ENCODE results near the gene OR13C5.
"Not testable (repeated sequence)": the region's sequence is repeated elsewhere in the genome, so short reads cannot be mapped to it uniquely, and the experiment has no call there.

Gene OR13C5

GRCh38 chr9:104599313-104599712, at the start of gene OR13C5:
Gene OR13C5, minus strand, starts transcription at chr9:104599413. Its CDS starts 0 bp downstream, at chr9:104599413.
- DNase-seq: not testable (repeated sequence)

DNA sequence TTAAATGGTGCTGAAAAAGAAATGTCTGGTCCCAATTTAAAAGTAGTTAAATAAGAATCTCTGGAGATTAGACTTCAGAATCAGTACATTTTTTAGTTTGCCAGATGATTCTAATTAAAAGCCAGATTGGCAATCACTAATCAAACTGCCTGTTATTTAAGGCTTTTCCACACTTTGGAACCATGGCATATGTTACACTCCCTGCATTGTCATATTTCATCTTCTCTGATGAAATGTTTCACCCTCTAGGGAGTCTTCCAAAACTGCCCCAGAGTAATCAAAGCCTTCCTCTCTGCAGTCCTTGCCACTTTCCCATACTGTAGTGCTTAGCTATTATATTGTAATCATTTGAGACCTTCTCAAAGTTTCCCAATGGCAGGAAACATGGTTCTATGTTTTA, 36.2 kb upstream of the OR13C5 start:
- DNase-seq: no peak

- no peak for DNase-seq
Measured at GRCh38 chr9:104633976-104634520, 34.8 kb upstream of the OR13C5 start.

GRCh38 chr9:104625964-104626363, 26.8 kb upstream of the OR13C5 start:
- DNase-seq: not testable (repeated sequence)

- DNase-seq: no peak
Measured at GRCh38 chr9:104618104-104618503, 18.9 kb upstream of the OR13C5 start, which contains the start of gene OR13C9. Gene OR13C9, minus strand, starts transcription at chr9:104618204. Its CDS starts 0 bp downstream, at chr9:104618204.

DNA sequence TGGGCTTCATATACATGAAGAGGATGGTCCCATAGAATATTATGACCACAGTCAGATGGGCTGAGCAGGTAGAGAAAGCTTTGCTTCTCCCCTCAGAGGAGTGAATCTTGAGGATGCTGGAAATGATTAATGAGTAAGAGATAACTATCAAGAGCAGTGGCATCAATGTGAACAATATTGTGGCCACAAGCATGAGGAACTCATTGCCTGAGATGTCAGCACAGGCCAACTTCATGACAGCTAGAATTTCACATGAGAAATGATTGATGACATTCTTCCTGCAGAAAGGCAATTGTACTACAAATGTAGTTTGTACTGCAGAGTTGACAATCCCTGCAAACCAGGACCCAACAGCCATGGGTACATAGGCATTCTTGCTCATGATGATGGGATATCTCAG, 18.2 kb upstream of the OR13C5 start:
- DNase-seq: no peak

- DNase-seq: no peak
Measured at GRCh38 chr9:104611213-104611612, 12.0 kb upstream of the OR13C5 start.

DNA sequence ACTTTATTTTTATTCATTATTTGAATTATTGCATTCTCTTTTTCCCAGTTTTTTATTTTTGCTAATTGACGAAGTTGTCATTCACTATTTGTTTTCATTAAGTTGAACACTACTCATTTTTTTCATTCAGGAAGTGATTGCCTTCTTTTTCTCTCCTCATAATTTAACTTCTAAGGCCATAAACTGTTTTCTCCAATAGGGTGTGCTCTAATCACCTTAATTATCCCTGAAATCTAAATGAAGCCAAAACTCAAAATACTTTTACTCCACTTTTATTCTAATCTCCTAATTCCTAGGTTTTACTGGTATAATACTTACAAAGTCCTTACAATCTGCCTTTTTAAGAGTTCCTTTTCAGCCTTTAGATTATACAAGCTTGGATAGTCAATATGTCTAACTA, 9.1 kb upstream of the OR13C5 start:
- DNase-seq: peak in 1 of 2 experiments; percentile 1

DNA sequence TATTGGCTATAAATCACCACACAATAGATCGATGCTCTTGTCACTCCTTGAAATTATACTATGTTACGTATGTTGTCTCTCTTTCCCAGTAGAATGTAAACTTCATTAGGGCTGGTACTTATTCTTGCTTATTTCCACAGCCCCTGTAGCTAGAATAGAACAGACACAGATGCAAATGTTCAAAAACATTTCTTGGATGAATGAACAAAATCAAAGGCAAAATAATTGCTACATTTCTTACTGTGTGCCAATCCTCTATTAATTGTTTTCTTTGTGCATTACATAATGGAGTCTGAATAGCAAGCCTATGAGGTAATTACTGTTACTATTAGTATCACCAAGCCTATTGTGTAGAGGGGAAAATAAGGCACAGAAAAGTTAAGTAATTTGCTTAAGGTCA, 6.9 kb upstream of the OR13C5 start:
- no peak for DNase-seq

- not testable (repeated sequence) for DNase-seq
Measured at GRCh38 chr9:104605527-104605926, 6.3 kb upstream of the OR13C5 start, which contains the start of gene OR13C2. Gene OR13C2, minus strand, starts transcription at chr9:104605627. Its CDS starts 0 bp downstream, at chr9:104605627.

GRCh38 chr9:104604801-104605200, 5.6 kb upstream of the OR13C5 start:
- DNase-seq: no peak

- not testable (repeated sequence) for DNase-seq
Measured at GRCh38 chr9:104598749-104599148, 464 bp downstream of the OR13C5 start.

DNA sequence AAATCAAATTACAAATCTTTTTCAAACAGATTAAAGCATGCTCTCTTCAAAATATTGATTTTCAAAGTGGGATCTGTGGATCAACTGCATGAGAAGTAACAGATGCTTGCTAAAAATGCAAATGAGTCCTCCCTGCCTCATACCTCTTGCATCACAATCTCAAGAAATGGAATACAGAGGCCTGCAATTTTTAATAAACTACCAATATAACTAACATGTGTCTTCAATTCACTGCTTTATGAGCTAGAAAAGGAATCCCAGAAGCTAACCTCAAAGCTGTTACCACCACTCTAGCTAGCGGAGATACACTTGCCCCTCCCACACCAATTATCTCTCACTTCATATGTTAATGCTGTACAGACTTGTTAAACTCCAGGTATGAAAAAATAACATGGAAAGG, 9.6 kb downstream of the OR13C5 start:
- no peak for DNase-seq

DNA sequence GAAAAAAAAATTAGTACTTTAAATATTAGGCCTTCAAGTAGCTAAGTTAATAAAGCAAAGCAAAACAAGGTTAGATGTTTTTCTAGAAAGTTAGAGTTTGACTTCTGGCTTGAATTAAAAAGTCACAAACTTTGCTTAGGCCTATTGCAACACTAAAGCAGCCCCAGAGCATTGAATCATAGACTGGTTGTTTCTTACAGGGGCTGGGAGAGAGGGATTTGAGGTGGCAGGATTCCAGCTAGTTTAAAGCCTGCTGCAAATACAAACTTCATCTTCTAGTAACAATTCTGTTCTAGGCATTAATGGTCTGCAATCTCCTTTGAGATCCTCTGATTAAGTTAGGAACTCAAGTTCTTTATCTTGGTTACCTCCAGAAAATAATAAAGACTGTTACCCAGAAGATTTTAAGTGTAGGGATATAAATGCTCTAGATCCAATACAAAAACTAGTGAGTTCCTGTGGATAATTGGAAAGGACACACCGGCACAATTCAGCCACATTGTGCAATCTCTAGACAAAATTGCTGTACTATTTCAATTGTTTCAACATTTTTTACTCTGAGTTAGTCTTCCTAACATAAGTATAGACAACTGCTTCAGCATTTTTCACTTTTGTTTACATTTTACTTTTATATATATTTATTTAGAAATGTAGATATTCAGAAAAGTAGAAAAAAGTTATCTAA, 12.6 kb downstream of the OR13C5 start:
- no peak for DNase-seq

DNA sequence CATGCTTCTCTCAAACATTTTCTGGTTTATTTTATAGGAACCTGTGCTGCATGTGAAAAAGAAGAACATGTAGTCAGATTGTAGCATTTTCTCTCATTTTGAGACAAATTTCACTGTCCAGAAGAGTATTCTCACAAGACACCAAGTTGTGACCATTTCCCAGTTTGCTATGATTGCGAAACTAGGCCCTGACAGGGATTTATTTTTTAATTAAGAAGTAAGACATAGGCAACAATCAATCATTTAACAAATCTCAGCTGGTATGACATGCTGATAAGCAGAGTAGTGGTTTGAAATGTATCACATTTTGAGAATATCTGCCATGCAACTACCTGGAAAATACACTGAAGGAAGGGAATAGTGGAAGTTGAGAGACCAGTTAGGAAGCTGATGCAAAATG, 18.7 kb downstream of the OR13C5 start:
- DNase-seq: no peak

DNA sequence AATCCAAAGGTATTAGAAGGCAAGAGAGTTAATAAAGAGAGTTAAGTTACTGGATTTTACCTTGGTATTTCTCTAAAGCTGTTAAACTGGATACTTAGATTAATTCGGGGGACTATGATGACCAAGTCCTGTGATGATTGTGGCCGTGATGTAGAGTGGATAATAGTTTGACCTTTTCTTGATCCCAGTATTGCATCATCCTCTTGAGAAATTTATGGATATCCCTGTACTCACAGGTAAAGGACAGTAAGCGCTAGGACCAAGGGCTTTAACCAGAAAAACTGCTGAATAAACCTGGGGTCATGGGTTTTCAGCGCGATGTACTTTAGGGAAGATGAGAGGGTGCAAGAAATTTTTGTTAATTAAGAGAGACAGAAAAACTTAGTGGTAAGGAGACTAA, 21.9 kb downstream of the OR13C5 start:
- no peak for DNase-seq

- DNase-seq: no peak
Measured at GRCh38 chr9:104575456-104575855, 23.8 kb downstream of the OR13C5 start.

GRCh38 chr9:104572612-104573011, 26.6 kb downstream of the OR13C5 start:
- no peak for DNase-seq

DNA sequence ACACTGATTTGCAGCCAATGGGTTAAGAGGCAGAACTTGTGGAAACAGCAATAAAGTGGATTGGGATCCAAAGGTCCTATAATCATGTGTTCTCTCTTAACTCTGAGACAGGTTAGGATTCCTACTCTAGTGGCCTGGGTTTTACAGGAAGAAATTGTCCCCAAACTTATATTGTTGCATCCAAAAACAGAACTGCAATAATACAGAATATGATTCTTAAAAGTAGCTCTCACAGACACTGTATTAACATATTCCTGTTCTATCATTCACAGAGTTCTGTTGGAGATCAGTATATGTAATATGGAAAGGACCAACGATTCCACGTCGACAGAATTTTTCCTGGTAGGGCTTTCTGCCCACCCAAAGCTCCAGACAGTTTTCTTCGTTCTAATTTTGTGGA, 30.3 kb downstream of the OR13C5 start, which contains the start of gene OR13C8:
TSS of gene OR13C8 (plus strand) at position 301 of the 400 bp plus-strand sequence. CDS start at position 301, 0 bp downstream.
- no peak for DNase-seq

DNA sequence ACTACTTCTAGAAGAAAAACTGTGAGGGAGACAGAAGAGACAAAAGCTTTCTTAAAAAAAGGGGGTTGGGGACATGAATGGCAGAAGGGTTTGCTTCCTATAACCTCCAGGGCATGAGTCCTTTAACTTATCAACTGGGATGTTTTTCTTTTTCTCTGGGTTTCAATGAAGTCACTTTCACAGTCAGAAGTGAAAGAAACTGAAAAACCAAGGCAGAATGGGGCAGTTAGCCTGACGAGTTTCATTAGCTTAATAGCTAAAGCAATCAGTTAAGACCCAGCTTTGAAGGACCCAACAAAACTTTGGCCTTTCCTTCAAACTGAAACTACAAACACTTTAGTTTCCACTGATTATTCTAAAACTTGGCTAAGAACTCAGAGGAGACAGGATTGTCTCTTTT, 34.9 kb downstream of the OR13C5 start:
- no peak for DNase-seq

DNA sequence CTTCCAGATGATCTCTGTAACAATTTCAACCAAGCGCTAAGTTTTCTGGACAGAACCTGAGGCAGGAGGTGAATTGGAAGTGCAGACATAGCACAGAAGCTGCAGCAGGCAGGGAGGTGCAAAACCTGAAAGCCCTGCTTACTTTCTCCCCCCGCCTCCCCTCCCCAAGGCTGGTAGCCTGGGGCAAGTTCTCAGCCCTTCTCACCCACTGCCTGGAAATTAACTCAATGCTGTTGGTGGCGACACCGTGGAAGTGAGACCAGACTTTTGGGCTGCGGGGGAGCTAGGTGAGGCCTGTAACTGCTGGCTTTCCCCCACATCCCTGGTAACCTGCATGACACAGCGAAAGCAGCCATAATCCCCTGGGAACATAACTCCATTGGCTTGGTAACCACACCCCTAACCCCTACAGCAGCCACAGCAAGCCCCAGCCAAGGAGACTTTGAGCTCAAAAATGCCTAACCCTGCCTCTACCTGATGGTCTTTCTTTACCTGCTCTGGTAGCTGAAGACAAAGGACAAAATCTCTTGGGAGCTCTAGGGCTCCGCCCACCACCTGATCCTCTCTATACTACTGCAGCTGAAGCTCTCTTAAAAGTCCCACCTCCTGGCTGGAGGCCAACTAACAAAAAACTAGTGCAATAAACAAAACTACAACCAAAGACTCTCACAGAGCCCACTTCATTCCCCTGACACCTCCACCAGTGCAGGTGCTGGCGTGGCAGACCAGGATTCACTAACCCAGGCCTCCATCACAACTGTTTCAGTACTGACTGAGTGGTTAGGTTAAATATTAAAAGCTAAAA, 42.2 kb downstream of the OR13C5 start:
- DNase-seq: peak in 1 of 2 experiments; percentile 11

- no peak for DNase-seq
Measured at GRCh38 chr9:104555521-104555920, 43.7 kb downstream of the OR13C5 start.

GRCh38 chr9:104553261-104553660, 46.0 kb downstream of the OR13C5 start:
- DNase-seq: no peak
